Astrocyte of the cerebellum (primary cell): Measurements from ENCODE around the gene HCN4.
"Not testable (repeated sequence)": the region's sequence is repeated elsewhere in the genome, so short reads cannot be mapped to it uniquely, and the experiment has no call there.

Experiments used
- DNase-seq: peaks from one replicate; pipeline ENCODE4 v3.0.0-alpha.2; 2011; ENCODE audit warnings: low read depth
- H3K4me3 ChIP-seq: 2 replicates; pipeline ENCODE4 v1.5.1; 2011; ENCODE audit warnings: mild to moderate bottlenecking, low read depth, low read length, moderate library complexity
- in situ Hi-C: cut with HindIII; loops from 2 replicates; pipeline ENCODE4 v1.10.0; 2017; ENCODE audit warnings: low sequenced_read_pairs
- TF ChIP-seq, protein P1 (sequence below): IDR thresholded peaks from 2 replicates; pipeline ENCODE4 v1.5.1; 2012; ENCODE audit warnings: low read length, low read depth, moderate library complexity, mild to moderate bottlenecking; ENCODE audit errors: missing control alignments

Gene HCN4

GRCh38 chr15:73368301-73369136, at the start of gene HCN4:
HCN4 (minus strand) TSS chr15:73368958; CDS start chr15:73368270, 688 bp downstream.
- in situ Hi-C loops: no loop called here
- DNase-seq: no peak
- TF ChIP-seq, protein P1, sequence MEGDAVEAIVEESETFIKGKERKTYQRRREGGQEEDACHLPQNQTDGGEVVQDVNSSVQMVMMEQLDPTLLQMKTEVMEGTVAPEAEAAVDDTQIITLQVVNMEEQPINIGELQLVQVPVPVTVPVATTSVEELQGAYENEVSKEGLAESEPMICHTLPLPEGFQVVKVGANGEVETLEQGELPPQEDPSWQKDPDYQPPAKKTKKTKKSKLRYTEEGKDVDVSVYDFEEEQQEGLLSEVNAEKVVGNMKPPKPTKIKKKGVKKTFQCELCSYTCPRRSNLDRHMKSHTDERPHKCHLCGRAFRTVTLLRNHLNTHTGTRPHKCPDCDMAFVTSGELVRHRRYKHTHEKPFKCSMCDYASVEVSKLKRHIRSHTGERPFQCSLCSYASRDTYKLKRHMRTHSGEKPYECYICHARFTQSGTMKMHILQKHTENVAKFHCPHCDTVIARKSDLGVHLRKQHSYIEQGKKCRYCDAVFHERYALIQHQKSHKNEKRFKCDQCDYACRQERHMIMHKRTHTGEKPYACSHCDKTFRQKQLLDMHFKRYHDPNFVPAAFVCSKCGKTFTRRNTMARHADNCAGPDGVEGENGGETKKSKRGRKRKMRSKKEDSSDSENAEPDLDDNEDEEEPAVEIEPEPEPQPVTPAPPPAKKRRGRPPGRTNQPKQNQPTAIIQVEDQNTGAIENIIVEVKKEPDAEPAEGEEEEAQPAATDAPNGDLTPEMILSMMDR: no peak
- peak within 1 kb of the TSS; percentile 21 for H3K4me3 ChIP-seq

DNA sequence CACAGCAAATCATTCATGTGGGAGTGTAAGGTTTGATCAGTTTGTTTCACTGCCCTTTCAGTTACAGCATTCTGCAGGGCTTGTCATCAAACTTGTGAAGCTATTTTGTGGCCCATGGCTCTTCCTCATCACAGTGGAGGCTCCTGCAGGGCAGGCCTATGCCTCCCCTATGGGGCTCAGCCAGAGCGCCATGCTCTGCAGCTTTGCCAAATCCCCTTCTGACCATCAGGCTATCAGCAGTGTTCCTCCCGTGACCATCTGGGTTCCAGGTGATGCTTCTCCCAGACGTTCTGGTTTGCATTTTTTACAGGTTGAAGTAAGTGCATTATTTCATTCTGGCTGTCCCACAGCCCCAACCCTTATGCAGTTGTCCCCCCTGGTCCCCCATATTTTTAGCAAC, 46.1 kb upstream of the HCN4 start:
- TF ChIP-seq, protein P1: no peak
- in situ Hi-C loops: no loop called here
- H3K4me3 ChIP-seq: no peak overlapping the region
- DNase-seq: no peak

GRCh38 chr15:73403171-73403570, 34.4 kb upstream of the HCN4 start:
- H3K4me3 ChIP-seq: no peak overlapping the region
- TF ChIP-seq, protein P1: no peak
- in situ Hi-C loops: no loop called here
- no peak for DNase-seq

GRCh38 chr15:73400222-73400621, 31.5 kb upstream of the HCN4 start:
- DNase-seq, in situ Hi-C loops, H3K4me3 ChIP-seq: not testable (repeated sequence)

GRCh38 chr15:73398861-73399260, 30.1 kb upstream of the HCN4 start:
- TF ChIP-seq, protein P1: no peak
- DNase-seq: no peak
- in situ Hi-C loops: no loop called here
- no peak overlapping the region for H3K4me3 ChIP-seq

GRCh38 chr15:73397461-73397860, 28.7 kb upstream of the HCN4 start:
- H3K4me3 ChIP-seq: no peak overlapping the region
- TF ChIP-seq, protein P1: no peak
- in situ Hi-C loops: no loop called here
- DNase-seq: no peak

DNA sequence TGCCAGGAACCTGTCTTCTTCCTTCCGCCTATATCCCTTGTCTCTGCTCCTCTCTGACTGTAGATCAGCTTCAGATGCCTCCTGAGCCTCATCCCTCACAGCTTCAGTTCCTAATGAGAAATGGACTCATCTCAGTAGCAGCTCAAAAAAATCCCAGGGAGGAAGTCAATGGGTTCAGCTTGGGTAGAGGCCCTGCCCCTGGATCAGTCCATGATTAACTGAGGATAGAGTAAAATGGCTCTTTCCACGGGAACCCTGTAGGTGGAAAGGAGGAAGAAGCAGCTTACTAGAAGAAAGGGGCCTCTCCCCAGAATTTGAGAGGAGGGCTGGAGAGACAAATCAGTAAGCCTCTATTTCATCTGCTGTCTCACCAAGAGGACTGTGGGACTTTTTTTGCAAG, 26.9 kb upstream of the HCN4 start:
- DNase-seq: no peak
- in situ Hi-C loops: no loop called here
- no peak overlapping the region for H3K4me3 ChIP-seq
- TF ChIP-seq, protein P1: no peak
